H9 (cell line): ENCODE results near the gene EDNRB. TPM values are rescaled to one million over a fixed set of nuclear protein-coding genes. Genes with fewer than 3 reads are reported as not detected.

Source experiments
- DNase-seq: peaks from one replicate; pipeline ENCODE4 v3.0.0-alpha.2; 2017
- H2AFZ ChIP-seq: one replicate; pipeline ENCODE4 v1.6.1; 2013; ENCODE audit warnings: mild to moderate bottlenecking, low read length, control low read depth, moderate library complexity
- H2AK5ac ChIP-seq: 2 replicates; pipeline ENCODE4 v1.6.1; 2013; ENCODE audit warnings: low read length, control low read depth, mixed read lengths; ENCODE audit not compliant: insufficient read length
- H2BK120ac ChIP-seq: one replicate; pipeline ENCODE4 v1.6.1; 2013; ENCODE audit warnings: low read depth, mild to moderate bottlenecking, low read length, control low read depth, inconsistent platforms; ENCODE audit not compliant: poor library complexity, severe bottlenecking
- H2BK12ac ChIP-seq: 2 replicates; pipeline ENCODE4 v1.6.1; 2013; ENCODE audit warnings: low read length, control low read depth, mixed read lengths, low read depth; ENCODE audit not compliant: insufficient read length
- H2BK15ac ChIP-seq: 2 replicates; pipeline ENCODE4 v1.6.1; 2013; ENCODE audit warnings: low read depth, low read length, control low read depth
- H2BK20ac ChIP-seq: one replicate; pipeline ENCODE4 v1.6.1; 2013; ENCODE audit warnings: low read depth, mild to moderate bottlenecking, low read length, control low read depth, inconsistent platforms; ENCODE audit not compliant: poor library complexity, severe bottlenecking
- H2BK5ac ChIP-seq: 2 replicates; pipeline ENCODE4 v1.6.1; 2013; ENCODE audit warnings: low read length, control low read depth, mixed read lengths; ENCODE audit not compliant: insufficient read length
- H3K14ac ChIP-seq: 2 replicates; pipeline ENCODE4 v1.6.1; 2013; ENCODE audit warnings: low read length, control low read depth; ENCODE audit not compliant: insufficient read depth
- H3K18ac ChIP-seq: 2 replicates; pipeline ENCODE4 v1.6.1; 2013; ENCODE audit warnings: low read depth, mild to moderate bottlenecking, mixed read lengths, low read length, control low read depth; ENCODE audit not compliant: insufficient read length
- H3K23ac ChIP-seq: 2 replicates; pipeline ENCODE4 v1.6.1; 2013; ENCODE audit warnings: low read length, control low read depth, mixed read lengths, low read depth; ENCODE audit not compliant: insufficient read length
- H3K23me2 ChIP-seq: 2 replicates; pipeline ENCODE4 v1.6.1; 2013; ENCODE audit warnings: low read depth, mild to moderate bottlenecking, mixed read lengths, low read length, control low read depth; ENCODE audit not compliant: insufficient read length, poor library complexity, severe bottlenecking
- H3K27ac ChIP-seq: 2 replicates; pipeline ENCODE4 v1.5.1; 2013; ENCODE audit warnings: low read length, control low read depth, mixed read lengths, low read depth; ENCODE audit not compliant: insufficient read length
- H3K27me3 ChIP-seq: 2 replicates; pipeline ENCODE4 v1.6.1; 2013; ENCODE audit warnings: low read length, control low read depth, inconsistent platforms; ENCODE audit not compliant: insufficient read depth
- H3K4ac ChIP-seq: 2 replicates; pipeline ENCODE4 v1.6.1; 2013; ENCODE audit warnings: low read depth, mild to moderate bottlenecking, control low read depth, inconsistent platforms, low read length, moderate library complexity
- H3K4me1 ChIP-seq: 2 replicates; pipeline ENCODE4 v1.6.1; 2013; ENCODE audit warnings: low read length, control low read depth, inconsistent platforms; ENCODE audit not compliant: insufficient read depth
- H3K4me2 ChIP-seq: 2 replicates; pipeline ENCODE4 v1.6.1; 2013; ENCODE audit warnings: low read length, control low read depth, mixed read lengths; ENCODE audit not compliant: insufficient read length, insufficient read depth
- H3K56ac ChIP-seq: 2 replicates; pipeline ENCODE4 v1.6.1; 2013; ENCODE audit warnings: low read depth, mild to moderate bottlenecking, mixed read lengths, low read length, control low read depth; ENCODE audit not compliant: insufficient read length
- H3K79me1 ChIP-seq: 2 replicates; pipeline ENCODE4 v1.6.1; 2013; ENCODE audit warnings: low read depth, mild to moderate bottlenecking, moderate library complexity, low read length, control low read depth, inconsistent platforms; ENCODE audit not compliant: insufficient read depth, poor library complexity, severe bottlenecking
- H3K79me2 ChIP-seq: 2 replicates; pipeline ENCODE4 v1.6.1; 2013; ENCODE audit warnings: low read length, control low read depth, inconsistent platforms; ENCODE audit not compliant: insufficient read depth
- H3K9ac ChIP-seq: 2 replicates; pipeline ENCODE4 v1.6.1; 2013; ENCODE audit warnings: low read length, control low read depth, mixed read lengths; ENCODE audit not compliant: insufficient read length; ENCODE audit errors: extremely low read depth
- H3K9me3 ChIP-seq: one replicate; pipeline ENCODE4 v1.6.1; 2013; ENCODE audit warnings: low read depth, low read length, inconsistent platforms; ENCODE audit not compliant: control insufficient read depth
- H3T11ph ChIP-seq: one replicate; pipeline ENCODE4 v1.6.1; 2013; ENCODE audit warnings: mild to moderate bottlenecking, low read length, control low read depth, inconsistent platforms
- H4K20me1 ChIP-seq: one replicate; pipeline ENCODE4 v1.6.1; 2013; ENCODE audit not compliant: control insufficient read depth, insufficient read length, insufficient read depth
- H4K5ac ChIP-seq: 2 replicates; pipeline ENCODE4 v1.6.1; 2013; ENCODE audit warnings: low read depth, mild to moderate bottlenecking, mixed read lengths, low read length, control low read depth; ENCODE audit not compliant: insufficient read length
- H4K8ac ChIP-seq: replicated peaks from 2 replicates; pipeline ENCODE4 v1.6.1; 2013; ENCODE audit warnings: low read length, control low read depth, mixed read lengths, low read depth; ENCODE audit not compliant: insufficient read length
- H4K91ac ChIP-seq: 2 replicates; pipeline ENCODE4 v1.6.1; 2013; ENCODE audit warnings: low read depth, mild to moderate bottlenecking, moderate library complexity, mixed read lengths, low read length, control low read depth; ENCODE audit not compliant: insufficient read length
- H3K27ac Mint-ChIP-seq, 3 experiments: 2 replicates in 2 of 3; 3 replicates in 1 of 3; pipeline ENCODE4 v1.8.0; 2020 to 2021; ENCODE audit warnings: mixed read lengths in 3 of 3, mild to moderate bottlenecking in 1 of 3, moderate library complexity in 1 of 3
- H3K27me3 Mint-ChIP-seq: 2 replicates; pipeline ENCODE4 v1.8.0; 2021; ENCODE audit warnings: low read depth, mild to moderate bottlenecking, moderate library complexity, mixed read lengths
- H3K36me3 Mint-ChIP-seq, 3 experiments: 2 replicates in 2 of 3; 3 replicates in 1 of 3; pipeline ENCODE4 v1.8.0; 2020 to 2021; ENCODE audit warnings: low read depth in 3 of 3, mixed read lengths in 3 of 3; ENCODE audit not compliant: insufficient read depth in 1 of 3
- H3K4me1 Mint-ChIP-seq, 2 experiments: 2 replicates each; pipeline ENCODE4 v1.8.0; 2020; ENCODE audit warnings: mixed read lengths in 2 of 2
- H3K4me3 Mint-ChIP-seq, 2 experiments: 2 replicates in 1 of 2; 3 replicates in 1 of 2; pipeline ENCODE4 v1.8.0; 2020 to 2021; ENCODE audit warnings: mild to moderate bottlenecking in 2 of 2, mixed read lengths in 2 of 2, moderate library complexity in 1 of 2
- H3K9me3 Mint-ChIP-seq, 2 experiments: 2 replicates in 1 of 2; 3 replicates in 1 of 2; pipeline ENCODE4 v1.8.0; 2020; ENCODE audit warnings: mild to moderate bottlenecking in 2 of 2, mixed read lengths in 2 of 2, moderate library complexity in 1 of 2
- WGBS: extraction: QIAGEN DNeasy Blood & Tissue Kit; methylation state at CpG from one replicate; pipeline ENCODE4 v1.1.7; 2013; ENCODE audit warnings: missing lambda C conversion rate, low lambda C conversion rate, mixed read lengths; ENCODE audit not compliant: insufficient read length; ENCODE audit errors: extremely low coverage; 5-methylcytosine and 5-hydroxymethylcytosine counted together
- total RNA-seq: library from RNA; stranded (reverse); gene quantifications from 2 replicates; pipeline ENCODE4 v1.2.1, GENCODE V29; 2021
- TF ChIP-seq, protein P1 (sequence below): fragments of 200-600 bp; sonication (generic); conservative IDR thresholded peaks from 3 replicates; pipeline ENCODE4 v1.8.0; 2021; ENCODE audit warnings: antibody characterized with exemption, mild to moderate bottlenecking

EDNRB gene
- total RNA-seq, 1 experiment from 2014 or later, result 6.6 TPM

GRCh38 chr13:77898097-77898496 lies 20.5 kb downstream of the EDNRB start:
- Histone ChIP-seq H2BK20ac (no peak overlapping the region), H2BK5ac (no peak overlapping the region), H3K56ac (no peak overlapping the region), H3K4me2 (no peak overlapping the region), H3K9ac (no peak overlapping the region), H2BK120ac (no peak overlapping the region), H4K8ac (no peak overlapping the region), H4K20me1 (no peaks in the 10 kb centered on the region), H2BK15ac (no peak overlapping the region), H3K18ac (no peak overlapping the region), H3T11ph (no peak overlapping the region), H3K4me1 (no peaks in the 10 kb centered on the region), H2AK5ac (no peak overlapping the region), H3K27me3 (no peaks in the 10 kb centered on the region), H2AFZ (no peak overlapping the region), H3K27ac (no peak overlapping the region), H3K9me3 (no peaks in the 10 kb centered on the region), H3K14ac (no peak overlapping the region), H3K23ac (no peak overlapping the region), H3K79me2 (no peaks in the 10 kb centered on the region), H4K91ac (no peak overlapping the region), H2BK12ac (no peak overlapping the region), H3K4ac (no peak overlapping the region), H3K23me2 (no peaks in the 10 kb centered on the region), H3K79me1 (no peaks in the 10 kb centered on the region), H4K5ac (no peak overlapping the region)
- TF ChIP-seq, protein P1, sequence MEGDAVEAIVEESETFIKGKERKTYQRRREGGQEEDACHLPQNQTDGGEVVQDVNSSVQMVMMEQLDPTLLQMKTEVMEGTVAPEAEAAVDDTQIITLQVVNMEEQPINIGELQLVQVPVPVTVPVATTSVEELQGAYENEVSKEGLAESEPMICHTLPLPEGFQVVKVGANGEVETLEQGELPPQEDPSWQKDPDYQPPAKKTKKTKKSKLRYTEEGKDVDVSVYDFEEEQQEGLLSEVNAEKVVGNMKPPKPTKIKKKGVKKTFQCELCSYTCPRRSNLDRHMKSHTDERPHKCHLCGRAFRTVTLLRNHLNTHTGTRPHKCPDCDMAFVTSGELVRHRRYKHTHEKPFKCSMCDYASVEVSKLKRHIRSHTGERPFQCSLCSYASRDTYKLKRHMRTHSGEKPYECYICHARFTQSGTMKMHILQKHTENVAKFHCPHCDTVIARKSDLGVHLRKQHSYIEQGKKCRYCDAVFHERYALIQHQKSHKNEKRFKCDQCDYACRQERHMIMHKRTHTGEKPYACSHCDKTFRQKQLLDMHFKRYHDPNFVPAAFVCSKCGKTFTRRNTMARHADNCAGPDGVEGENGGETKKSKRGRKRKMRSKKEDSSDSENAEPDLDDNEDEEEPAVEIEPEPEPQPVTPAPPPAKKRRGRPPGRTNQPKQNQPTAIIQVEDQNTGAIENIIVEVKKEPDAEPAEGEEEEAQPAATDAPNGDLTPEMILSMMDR, result no peak
- H3K4me3 Mint-ChIP-seq, result no peak overlapping the region
- peaks cover 8 to 10% (median 9%) of the 10 kb centered on the region in 3 experiments for H3K36me3 Mint-ChIP-seq
- H3K4me1 Mint-ChIP-seq, result peaks cover 6 to 11% of the 10 kb centered on the region in 2 experiments
- peaks cover 4 to 8% of the 10 kb centered on the region in 2 experiments; a peak in 4 of 5 replicates for H3K9me3 Mint-ChIP-seq
- no CpG with 5 or more reads among the region's 4 CpGs for WGBS
- peak overlapping the region in 1 of 3 experiments; percentile 6; a peak in 1 of 7 replicates for H3K27ac Mint-ChIP-seq
- H3K27me3 Mint-ChIP-seq, result no peaks in the 10 kb centered on the region; the same call in 1 of the 2 replicates
- DNase-seq, result no peak
